ENCODE measurements around the gene CDC42EP3.

CDC42EP3 gene

GRCh38 chr2:37683241-37683640 is 11.8 kb upstream of the CDC42EP3 start:
- DNase-seq = no peak

GRCh38 chr2:37682473-37682872 is 11.0 kb upstream of the CDC42EP3 start:
- DNase-seq = no peak

- no peak for DNase-seq
Observed at GRCh38 chr2:37681587-37681986, 10.1 kb upstream of the CDC42EP3 start.

GRCh38 chr2:37679072-37679695 is 7.7 kb upstream of the CDC42EP3 start:
- no peak for DNase-seq

GRCh38 chr2:37676274-37676673 is 4.8 kb upstream of the CDC42EP3 start:
- no peak for DNase-seq

GRCh38 chr2:37674946-37675345 is 3.5 kb upstream of the CDC42EP3 start:
- no peak for DNase-seq

GRCh38 chr2:37672870-37673184 is 1.4 kb upstream of the CDC42EP3 start:
- DNase-seq = no peak

- peak; percentile 22 for DNase-seq
Observed at GRCh38 chr2:37672104-37672869, 845 bp upstream of the CDC42EP3 start.

GRCh38 chr2:37671816-37672103 is 318 bp upstream of the CDC42EP3 start:
- no peak for DNase-seq

- no peak for DNase-seq
Observed at GRCh38 chr2:37670378-37671008, 949 bp downstream of the CDC42EP3 start.

GRCh38 chr2:37669446-37669845 is 2.0 kb downstream of the CDC42EP3 start:
- DNase-seq = no peak

GRCh38 chr2:37667704-37668103 is 3.7 kb downstream of the CDC42EP3 start:
- DNase-seq = no peak

- DNase-seq = no peak
Observed at GRCh38 chr2:37666772-37667171, 4.7 kb downstream of the CDC42EP3 start.

GRCh38 chr2:37665604-37666362 is 5.7 kb downstream of the CDC42EP3 start:
- no peak for DNase-seq

GRCh38 chr2:37665043-37665442 is 6.4 kb downstream of the CDC42EP3 start:
- no peak for DNase-seq

GRCh38 chr2:37664231-37664643 is 7.2 kb downstream of the CDC42EP3 start:
- no peak for DNase-seq

GRCh38 chr2:37663390-37663789 is 8.1 kb downstream of the CDC42EP3 start:
- no peak for DNase-seq

- no peak for DNase-seq
Observed at GRCh38 chr2:37659723-37660122, 11.7 kb downstream of the CDC42EP3 start.

- no peak for DNase-seq
Observed at GRCh38 chr2:37658682-37659081, 12.8 kb downstream of the CDC42EP3 start.

- no peak for DNase-seq
Observed at GRCh38 chr2:37657471-37657870, 14.0 kb downstream of the CDC42EP3 start.

- peak; percentile 57 for DNase-seq
Observed at GRCh38 chr2:37656512-37657423, 14.7 kb downstream of the CDC42EP3 start.
